ENCODE measurements around the gene ZFHX3.

Gene ZFHX3

DNA sequence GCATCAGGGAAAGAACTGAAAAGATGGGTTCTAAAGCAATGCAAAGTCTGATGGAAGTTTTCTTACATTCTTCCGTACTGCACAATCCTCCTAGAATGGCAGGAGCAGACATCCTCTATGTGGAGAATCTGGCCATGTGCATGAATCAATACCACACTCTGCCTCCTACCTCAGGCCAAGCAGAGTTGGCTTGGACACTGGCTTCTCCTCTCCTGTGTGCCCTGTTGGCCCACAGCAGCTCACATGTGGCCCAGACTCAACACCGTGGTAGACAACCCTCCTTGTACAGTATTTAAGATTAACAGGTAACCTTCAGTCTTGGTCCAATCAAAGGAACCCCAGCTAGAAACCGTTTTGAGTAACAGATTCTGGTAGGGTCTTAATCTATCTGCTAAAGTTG, 101.9 kb downstream of the ZFHX3 start:
- no peak for DNase-seq

- no peak for DNase-seq
Observed at GRCh38 chr16:72945611-72946010, 102.3 kb downstream of the ZFHX3 start.

GRCh38 chr16:72944757-72945485, 103.0 kb downstream of the ZFHX3 start:
- no peak for DNase-seq

GRCh38 chr16:72942021-72942420, 105.9 kb downstream of the ZFHX3 start:
- no peak for DNase-seq

DNA sequence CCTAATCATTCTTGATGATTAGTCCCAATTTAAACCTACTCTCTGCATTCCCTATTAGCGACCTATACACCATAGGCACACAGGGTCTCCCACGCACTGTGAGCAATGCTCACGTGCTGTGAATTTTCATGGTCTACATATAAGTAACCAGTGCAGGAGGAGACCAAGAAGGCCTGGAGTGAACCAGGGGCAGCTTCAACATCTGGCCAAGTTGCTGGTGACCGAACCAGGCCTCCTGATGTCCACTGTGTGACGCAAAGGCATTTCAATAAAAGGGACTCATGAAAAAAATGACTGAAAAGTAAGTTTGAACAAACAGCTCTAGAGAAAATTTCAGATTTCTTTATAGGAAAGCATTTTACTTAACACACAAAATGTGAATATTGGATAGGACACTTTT, 107.0 kb downstream of the ZFHX3 start:
- DNase-seq, result no peak

GRCh38 chr16:72939247-72939646, 108.7 kb downstream of the ZFHX3 start:
- DNase-seq, result no peak

DNA sequence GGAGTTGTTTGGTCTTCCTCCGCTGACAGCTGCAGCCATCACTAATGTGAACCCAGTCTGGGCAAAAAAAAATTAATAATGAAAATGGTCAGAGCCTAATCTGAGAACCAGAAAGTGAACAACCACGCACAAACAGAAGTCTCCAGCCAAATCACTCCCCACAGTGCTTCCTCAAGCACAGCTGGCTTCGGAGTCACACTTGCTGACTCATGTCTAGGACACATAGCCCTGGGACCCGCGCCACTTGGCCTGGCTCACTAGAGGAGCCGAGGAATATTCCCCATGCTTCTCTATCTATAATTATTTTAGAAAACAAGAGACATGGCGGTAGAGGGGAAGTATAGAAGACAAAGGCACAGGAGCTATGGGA, 109.1 kb downstream of the ZFHX3 start:
- DNase-seq, result no peak

DNA sequence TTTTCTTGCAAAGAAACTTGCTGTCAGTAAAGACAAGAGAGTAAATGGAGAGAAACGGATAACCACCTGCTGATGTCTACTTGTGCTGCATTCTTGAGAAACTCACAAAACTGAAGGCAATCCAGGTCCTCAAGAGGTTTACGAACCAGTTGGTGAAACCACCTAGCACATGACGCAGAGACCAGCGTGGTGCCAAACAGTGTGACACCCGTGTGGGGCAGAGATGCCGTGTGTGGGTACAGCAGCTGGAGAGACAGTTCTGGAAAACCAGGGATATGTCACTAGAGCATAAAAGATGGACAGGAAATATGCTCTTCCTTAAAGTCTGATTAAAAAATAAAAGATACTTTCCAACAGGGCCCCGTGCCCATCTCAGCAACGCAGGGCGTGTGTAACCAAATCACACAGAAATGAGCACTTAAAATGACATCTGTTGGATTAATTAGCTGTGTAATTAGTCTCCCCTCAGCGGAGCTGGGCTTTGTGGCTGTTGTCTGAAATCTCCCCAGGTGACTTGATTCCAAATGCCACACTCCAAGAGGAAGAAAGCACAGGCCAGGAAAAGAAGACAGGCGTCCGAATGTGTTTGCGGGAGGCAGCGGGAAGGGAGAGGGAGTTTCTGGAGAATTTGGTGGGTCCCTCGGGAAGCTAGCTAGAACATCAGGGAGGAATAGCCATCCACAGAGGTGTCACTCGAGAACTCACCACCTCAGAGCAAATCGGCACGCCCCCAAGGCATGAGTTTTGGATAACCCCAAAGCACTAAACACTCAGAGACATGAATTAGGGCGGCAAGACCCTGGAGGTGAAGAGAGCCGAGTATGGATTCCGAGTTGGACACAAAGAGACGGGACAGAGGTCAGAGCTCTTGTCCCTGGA, 109.8 kb downstream of the ZFHX3 start:
- DNase-seq, result no peak

- no peak for DNase-seq
Observed at GRCh38 chr16:72937360-72937759, 110.6 kb downstream of the ZFHX3 start.

- no peak for DNase-seq
Observed at GRCh38 chr16:72936408-72936807, 111.5 kb downstream of the ZFHX3 start.

GRCh38 chr16:72935896-72936295, 112.0 kb downstream of the ZFHX3 start:
- no peak for DNase-seq

GRCh38 chr16:72934636-72935403, 113.1 kb downstream of the ZFHX3 start:
- no peak for DNase-seq

DNA sequence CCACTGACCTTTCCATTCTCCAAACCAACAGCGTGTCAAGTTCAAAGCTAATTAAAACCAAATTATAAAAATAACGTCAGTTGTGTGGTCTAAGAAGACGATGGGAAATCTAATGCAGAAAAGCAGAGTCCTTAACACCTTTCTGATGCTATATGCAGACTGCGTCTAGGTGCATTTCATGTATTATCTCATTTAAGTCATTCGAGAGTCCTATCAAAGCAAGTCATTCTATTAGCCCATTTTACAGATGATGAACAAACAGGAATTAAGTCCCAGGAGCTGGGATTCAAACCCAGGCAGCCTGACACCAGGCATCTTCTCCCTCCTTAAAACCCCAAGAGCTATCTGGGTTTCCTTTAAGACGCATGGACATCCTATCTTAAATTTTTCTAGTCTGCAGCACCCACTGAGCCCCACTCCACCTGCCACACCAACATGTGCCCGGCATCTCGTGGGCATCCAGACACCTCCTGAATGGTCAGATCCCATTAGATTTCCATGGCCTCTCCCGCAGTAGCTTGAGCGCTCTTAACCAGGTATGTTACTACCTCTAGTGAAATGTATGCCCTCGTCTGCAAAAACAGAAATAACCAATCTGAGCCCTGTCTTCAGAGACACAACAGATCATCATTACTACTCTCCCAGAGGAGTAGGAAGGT, 115.1 kb downstream of the ZFHX3 start:
- DNase-seq, result no peak

GRCh38 chr16:72932050-72932449, 115.9 kb downstream of the ZFHX3 start:
- DNase-seq, result no peak

- DNase-seq, result no peak
Observed at GRCh38 chr16:72930396-72930795, 117.5 kb downstream of the ZFHX3 start.

DNA sequence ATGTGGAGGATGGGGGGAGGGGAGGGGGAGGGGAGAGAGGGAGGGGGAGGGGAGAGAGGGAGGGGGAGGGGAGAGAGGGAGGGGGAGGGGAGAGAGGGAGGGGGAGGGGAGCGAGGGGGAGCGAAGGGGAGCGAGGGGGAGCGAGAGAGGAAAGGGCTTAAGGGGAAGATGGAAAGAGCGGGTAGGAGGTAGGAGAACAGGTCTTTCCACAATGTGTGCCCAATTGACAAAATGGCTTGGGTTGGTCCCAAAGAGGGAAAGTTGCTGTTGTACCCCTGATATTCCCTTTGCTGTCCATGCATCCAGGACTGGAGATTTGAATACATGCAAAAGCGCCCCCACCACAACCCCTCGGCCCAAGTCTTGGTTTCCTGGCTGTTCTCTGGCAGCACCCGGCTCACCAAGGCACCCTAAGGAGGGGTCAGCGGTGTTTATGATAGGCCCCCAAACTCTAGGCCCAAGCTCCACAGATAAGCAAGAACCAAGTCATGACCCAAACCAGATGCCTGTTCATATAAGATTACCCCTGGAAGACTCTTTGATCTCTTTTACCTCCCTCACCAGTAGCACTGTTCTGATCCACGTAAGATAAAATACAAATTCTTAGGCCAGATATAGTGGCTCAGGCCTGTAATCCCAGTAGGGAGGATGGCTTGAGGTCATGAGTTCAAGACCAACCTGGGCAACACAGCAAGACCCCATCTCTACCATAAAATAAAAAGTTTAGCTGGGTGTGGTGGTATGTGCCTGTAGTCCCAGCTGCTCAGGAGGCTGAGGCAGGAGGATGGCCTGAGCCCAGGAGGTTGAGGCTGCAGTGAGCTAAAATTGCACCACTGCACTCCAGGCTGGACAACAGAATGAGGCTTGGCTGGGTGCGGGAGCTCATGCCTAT, 119.6 kb downstream of the ZFHX3 start:
- DNase-seq, result no peak

- no peak for DNase-seq
Observed at GRCh38 chr16:72927199-72928089, 120.5 kb downstream of the ZFHX3 start.

DNA sequence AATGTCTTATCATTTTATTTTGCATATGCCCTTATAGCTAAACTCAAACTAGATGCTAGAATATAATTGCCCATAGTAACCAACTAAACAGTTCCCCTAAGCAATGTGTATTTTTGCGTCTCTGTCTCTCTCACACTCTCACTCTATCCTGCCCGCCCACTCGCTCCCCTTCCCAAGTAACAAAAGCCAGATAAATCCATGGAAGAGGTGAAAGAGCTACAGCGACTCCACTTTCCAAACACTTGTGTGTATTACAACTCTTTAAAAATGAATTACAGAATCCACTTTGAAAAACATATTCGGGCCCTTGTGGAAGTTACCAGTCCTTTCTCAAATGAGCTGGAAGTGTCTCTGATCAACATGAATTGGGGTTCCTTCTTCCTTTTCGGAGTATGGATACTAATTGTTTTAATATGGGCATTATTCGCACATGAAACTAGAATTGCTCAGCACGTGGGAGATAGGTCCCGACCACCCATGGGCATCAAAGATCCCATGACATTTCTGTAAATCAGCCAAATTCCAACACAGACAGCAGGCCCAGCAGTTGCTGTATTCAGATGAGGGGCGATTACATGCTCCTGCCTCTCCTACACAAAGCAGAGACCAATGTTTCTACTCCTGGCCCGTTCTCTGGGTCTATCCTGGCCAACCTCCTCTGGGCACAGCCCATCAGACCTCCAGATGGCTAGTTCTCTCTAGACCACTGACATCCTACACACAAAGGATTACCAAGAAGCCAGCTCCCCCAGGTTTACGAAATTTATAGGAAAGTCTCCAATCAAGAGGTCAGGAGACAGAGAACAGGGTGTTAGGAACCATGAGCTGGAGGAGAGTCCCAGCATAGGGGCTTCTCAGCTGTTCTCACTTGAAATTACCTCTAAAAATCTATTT, 121.5 kb downstream of the ZFHX3 start:
- DNase-seq, result no peak

DNA sequence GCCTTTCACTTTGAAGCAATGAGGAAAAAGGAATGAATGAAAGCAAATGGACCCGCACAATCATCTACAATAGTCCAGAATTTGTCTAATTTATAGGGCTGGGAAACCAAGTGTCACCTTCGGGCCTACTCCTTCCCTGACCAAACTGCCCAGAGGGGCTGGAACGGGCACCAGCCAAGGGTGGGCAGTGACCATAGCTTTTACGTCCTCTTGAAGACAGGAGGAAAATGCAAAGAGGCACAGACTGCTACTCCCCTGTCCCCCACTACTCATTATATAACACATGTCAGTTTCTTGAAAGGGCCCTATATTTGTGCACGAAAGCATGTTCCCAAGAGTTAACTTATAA, 122.3 kb downstream of the ZFHX3 start:
- no peak for DNase-seq
